Pons (tissue), 1 donor: Measurements from ENCODE around the gene APAF1.

Experiments used
- DNase-seq: peaks from one replicate; pipeline ENCODE4 v3.0.0-alpha.2; 2016; ENCODE audit warnings: low spot score

APAF1 gene

GRCh38 chr12:98763656-98764055 lies 118.6 kb downstream of the APAF1 start:
- DNase-seq, result no peak

- DNase-seq, result no peak
These were observed 122.2 kb downstream of the APAF1 start for GRCh38 chr12:98767248-98767647.

- no peak for DNase-seq
These were observed 124.0 kb downstream of the APAF1 start for GRCh38 chr12:98769068-98769467.

- DNase-seq, result no peak
These were observed 125.1 kb downstream of the APAF1 start for GRCh38 chr12:98770230-98770629.

- no peak for DNase-seq
These were observed 127.0 kb downstream of the APAF1 start for GRCh38 chr12:98771811-98772752.

GRCh38 chr12:98772818-98773217 lies 127.7 kb downstream of the APAF1 start:
- no peak for DNase-seq

GRCh38 chr12:98780261-98780660 lies 135.2 kb downstream of the APAF1 start:
- DNase-seq, result no peak

- peak; percentile 36 for DNase-seq
These were observed 138.3 kb downstream of the APAF1 start for GRCh38 chr12:98783420-98783819.
